Karpas-422 (cell line): ENCODE data around the gene GPR143. TPM values are rescaled to one million over a fixed set of nuclear protein-coding genes. Genes with fewer than 3 reads are reported as not detected.
A peak's percentile ranks its signal among the peaks of the same experiment; 100 is the strongest.

Source experiments
- DNase-seq: peaks from one replicate; pipeline ENCODE4 v3.0.0-alpha.2; 2015
- H2AFZ ChIP-seq: fragments of 200-600 bp; sonication (generic); 2 replicates; pipeline ENCODE4 v1.6.1; 2014; ENCODE audit warnings: antibody characterized with exemption, low read length, mixed read lengths
- H3K27ac ChIP-seq: fragments of 200-600 bp; sonication (generic); 2 replicates; pipeline ENCODE4 v1.5.1; 2014; ENCODE audit warnings: mild to moderate bottlenecking, low read length, moderate library complexity
- H3K27me3 ChIP-seq: fragments of 200-600 bp; sonication (generic); 2 replicates; pipeline ENCODE4 v1.6.1; 2014; ENCODE audit warnings: low read length, mixed read lengths
- H3K36me3 ChIP-seq: fragments of 200-600 bp; sonication (generic); 2 replicates; pipeline ENCODE4 v1.6.1; 2014; ENCODE audit warnings: low read length, mixed read lengths; ENCODE audit not compliant: insufficient read depth
- H3K4me1 ChIP-seq: fragments of 200-600 bp; sonication (generic); 2 replicates; pipeline ENCODE4 v1.6.1; 2014; ENCODE audit warnings: mild to moderate bottlenecking, low read length, mixed read lengths
- H3K4me2 ChIP-seq: fragments of 200-600 bp; sonication (generic); 2 replicates; pipeline ENCODE4 v1.6.1; 2014; ENCODE audit warnings: low read length, low read depth, mild to moderate bottlenecking; ENCODE audit not compliant: poor library complexity, severe bottlenecking
- H3K4me3 ChIP-seq: fragments of 200-600 bp; sonication (generic); 2 replicates; pipeline ENCODE4 v1.5.1; 2014; ENCODE audit warnings: mild to moderate bottlenecking, antibody characterized with exemption, low read length, mixed read lengths
- H3K79me2 ChIP-seq: fragments of 200-600 bp; sonication (generic); 2 replicates; pipeline ENCODE4 v1.6.1; 2014; ENCODE audit warnings: mild to moderate bottlenecking, low read length, mixed read lengths
- H3K9ac ChIP-seq: fragments of 200-600 bp; sonication (generic); 2 replicates; pipeline ENCODE4 v1.6.0; 2014; ENCODE audit warnings: low read length
- H3K9me2 ChIP-seq: fragments of 200-600 bp; sonication (generic), shearing (Covaris generic); replicated peaks from 2 replicates; pipeline ENCODE4 v1.6.0; 2014; ENCODE audit warnings: mild to moderate bottlenecking, low read length, moderate library complexity; ENCODE audit not compliant: insufficient read depth
- H3K9me3 ChIP-seq: fragments of 300-700, 200-600 bp; sonication (generic); 2 replicates; pipeline ENCODE4 v1.6.1; 2014; ENCODE audit warnings: low read length, mixed read lengths
- H4K20me1 ChIP-seq: fragments of 200-600 bp; sonication (generic); 2 replicates; pipeline ENCODE4 v1.6.1; 2014; ENCODE audit warnings: mild to moderate bottlenecking, antibody characterized with exemption, low read length, low read depth; ENCODE audit not compliant: insufficient read depth
- total RNA-seq: library from RNA; depleted of rRNA; stranded (reverse); fragments of >200 nt; shearing (Covaris generic); gene quantifications from 2 replicates; pipeline ENCODE4 v1.2.3, GENCODE V29; 2014; ENCODE audit warnings: low replicate concordance

The GPR143 gene
- total RNA-seq, 1 experiment from 2014 or later = not detected

DNA sequence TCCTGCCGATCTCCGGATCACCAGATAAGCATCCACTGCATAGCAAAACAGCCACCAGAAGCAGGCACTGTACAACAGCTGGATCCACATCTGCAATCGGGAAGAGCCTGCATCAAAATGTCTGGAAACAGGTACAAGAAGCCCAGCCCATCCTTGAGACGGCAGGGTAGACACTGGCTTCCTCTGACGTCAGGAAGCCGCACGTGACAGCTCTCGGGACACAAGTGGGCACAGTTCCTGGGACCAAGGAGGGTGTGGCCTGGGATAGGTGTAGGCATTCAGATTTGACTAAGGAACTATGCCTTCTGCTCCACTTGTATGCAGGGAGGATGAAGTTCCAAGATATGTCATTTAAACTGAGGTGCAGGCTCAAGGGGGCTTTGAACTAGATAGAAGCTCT, 6.3 kb downstream of the GPR143 start:
- H3K79me2 ChIP-seq = no peaks in the 10 kb centered on the region
- no peak overlapping the region for H2AFZ ChIP-seq
- no peak overlapping the region for H3K9ac ChIP-seq
- H3K4me2 ChIP-seq = no peak overlapping the region
- no peaks in the 10 kb centered on the region for H4K20me1 ChIP-seq
- no peaks in the 10 kb centered on the region for H3K27me3 ChIP-seq
- H3K27ac ChIP-seq = no peak overlapping the region
- no peak overlapping the region for H3K4me3 ChIP-seq
- no peaks in the 10 kb centered on the region for H3K36me3 ChIP-seq
- H3K9me2 ChIP-seq = no peaks in the 10 kb centered on the region
- H3K4me1 ChIP-seq = no peaks in the 10 kb centered on the region
- no peak for DNase-seq
- H3K9me3 ChIP-seq = no peaks in the 10 kb centered on the region

DNA sequence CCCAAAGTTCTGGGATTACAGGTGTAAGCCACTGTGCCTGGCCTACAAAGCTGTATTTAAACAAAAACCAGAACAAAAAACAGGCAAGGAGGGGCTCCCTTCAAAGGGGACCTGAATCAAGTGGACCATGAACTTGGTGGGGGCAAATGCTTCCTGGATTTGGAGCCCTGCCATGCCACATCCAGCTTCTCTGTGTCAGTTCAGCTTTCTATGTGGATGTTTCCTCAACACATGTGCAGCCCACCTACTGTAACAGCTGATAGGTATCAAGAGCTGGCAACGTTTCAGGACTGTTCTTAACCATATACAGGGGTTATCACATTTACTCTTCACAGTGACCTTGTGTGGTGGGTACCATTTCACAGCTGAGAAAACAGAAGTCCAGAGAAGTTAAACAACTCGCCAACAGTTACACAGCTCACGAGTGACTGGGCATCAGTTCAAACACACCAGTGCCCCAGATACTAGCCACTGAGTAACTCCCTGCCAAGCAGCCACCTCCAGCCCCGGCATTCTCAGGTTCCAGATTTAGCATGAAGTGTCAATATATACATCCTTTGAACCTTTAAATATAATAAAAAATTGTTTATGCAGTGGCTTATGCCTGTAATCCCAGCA, 7.5 kb downstream of the GPR143 start:
- no peaks in the 10 kb centered on the region for H3K36me3 ChIP-seq
- H3K9me3 ChIP-seq = no peaks in the 10 kb centered on the region
- no peak overlapping the region for H2AFZ ChIP-seq
- H3K4me2 ChIP-seq = no peak overlapping the region
- no peak overlapping the region for H3K9ac ChIP-seq
- no peak overlapping the region for H3K27ac ChIP-seq
- no peaks in the 10 kb centered on the region for H3K27me3 ChIP-seq
- DNase-seq = no peak
- H3K79me2 ChIP-seq = no peaks in the 10 kb centered on the region
- no peaks in the 10 kb centered on the region for H3K4me1 ChIP-seq
- no peak overlapping the region for H3K4me3 ChIP-seq
- H4K20me1 ChIP-seq = no peaks in the 10 kb centered on the region
- no peaks in the 10 kb centered on the region for H3K9me2 ChIP-seq

DNA sequence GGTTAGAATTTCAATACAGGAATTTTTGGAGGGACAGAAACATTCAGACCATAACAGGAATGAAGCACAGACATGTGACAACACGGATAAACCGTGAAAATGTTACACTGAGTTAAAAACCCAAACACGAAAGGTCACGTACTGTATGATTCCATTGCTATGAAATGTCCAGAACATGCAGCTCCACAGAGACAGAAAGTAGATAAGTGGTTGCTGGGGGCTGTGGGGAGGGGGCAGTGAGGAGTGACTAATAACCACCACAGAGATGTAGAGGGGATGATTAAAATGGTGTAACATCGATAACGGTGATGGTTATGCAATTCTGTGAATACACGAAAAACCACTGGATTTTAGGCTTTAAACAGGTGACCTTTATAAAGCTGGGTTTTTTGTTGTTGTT, 8.3 kb downstream of the GPR143 start:
- no peak overlapping the region for H3K27ac ChIP-seq
- no peak for DNase-seq
- no peak overlapping the region for H3K4me2 ChIP-seq
- H3K4me1 ChIP-seq = no peaks in the 10 kb centered on the region
- no peak overlapping the region for H3K4me3 ChIP-seq
- no peak overlapping the region for H3K9ac ChIP-seq
- H3K79me2 ChIP-seq = no peaks in the 10 kb centered on the region
- no peaks in the 10 kb centered on the region for H3K27me3 ChIP-seq
- no peaks in the 10 kb centered on the region for H3K9me3 ChIP-seq
- H3K36me3 ChIP-seq = no peaks in the 10 kb centered on the region
- no peaks in the 10 kb centered on the region for H4K20me1 ChIP-seq
- no peaks in the 10 kb centered on the region for H3K9me2 ChIP-seq
- H2AFZ ChIP-seq = no peak overlapping the region

DNA sequence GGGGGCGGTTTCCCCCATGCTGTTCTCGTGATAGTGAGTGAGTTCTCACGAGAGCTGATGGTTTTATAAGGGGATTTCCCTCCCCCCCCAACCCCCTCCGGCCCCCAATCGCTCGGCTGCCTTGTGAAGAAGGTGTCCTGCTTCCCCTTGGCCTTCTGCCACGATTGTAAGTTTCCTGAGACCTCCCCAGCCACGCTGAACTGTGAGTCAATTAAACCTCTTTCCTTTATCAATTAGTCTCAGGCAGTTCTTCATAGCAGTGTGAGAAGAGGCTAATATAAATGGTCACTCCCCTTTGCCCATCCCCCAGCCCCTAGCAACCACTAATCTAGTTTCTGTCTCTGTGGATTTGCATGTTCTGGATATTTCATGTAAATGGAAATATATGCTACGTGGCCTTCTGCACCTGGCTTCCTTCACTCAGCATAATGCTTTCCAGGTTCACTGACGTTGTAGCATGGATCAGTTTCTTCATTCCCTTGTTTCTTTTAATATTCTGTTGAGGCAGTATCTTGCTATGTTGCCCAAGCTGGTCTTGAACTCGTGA, 16.4 kb downstream of the GPR143 start:
- Histone ChIP-seq H3K27me3 (no peaks in the 10 kb centered on the region), H3K4me1 (peaks cover 12% of the 10 kb centered on the region), H3K9me3 (no peaks in the 10 kb centered on the region; the same call in 1 of the 2 replicates), H2AFZ (no peak overlapping the region), H3K9ac (no peak overlapping the region), H3K9me2 (no peaks in the 10 kb centered on the region), H3K79me2 (no peaks in the 10 kb centered on the region), H3K4me3 (no peak overlapping the region), H3K27ac (no peak overlapping the region), H3K36me3 (no peaks in the 10 kb centered on the region), H3K4me2 (peak overlapping the region; percentile 19), H4K20me1 (no peaks in the 10 kb centered on the region)
- DNase-seq = peak; percentile 62

DNA sequence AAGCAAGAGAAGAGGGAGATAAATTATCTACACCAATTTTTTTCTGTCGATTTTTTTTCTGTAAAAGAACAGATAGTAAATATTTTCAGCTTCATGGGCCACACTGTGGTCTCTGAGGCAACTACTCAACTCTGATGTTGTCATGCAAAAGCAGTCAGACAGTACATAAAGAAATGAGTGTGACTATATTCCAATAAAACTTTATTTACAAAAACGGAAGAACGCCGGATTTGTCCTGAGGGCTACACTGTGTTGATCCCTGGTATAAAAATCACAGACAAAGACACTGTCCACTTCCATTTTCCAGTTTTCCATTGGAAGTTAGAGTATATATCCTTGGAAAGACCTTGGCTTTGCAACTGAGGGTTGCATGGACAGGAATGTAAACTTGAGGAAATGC, 18.0 kb downstream of the GPR143 start:
- Histone ChIP-seq H3K4me1 (peaks cover 12% of the 10 kb centered on the region), H3K9me2 (no peaks in the 10 kb centered on the region), H4K20me1 (no peaks in the 10 kb centered on the region), H2AFZ (no peak overlapping the region), H3K36me3 (no peaks in the 10 kb centered on the region), H3K27me3 (no peaks in the 10 kb centered on the region), H3K27ac (no peak overlapping the region), H3K4me3 (no peak overlapping the region), H3K79me2 (no peaks in the 10 kb centered on the region), H3K4me2 (no peak overlapping the region), H3K9me3 (no peaks in the 10 kb centered on the region; the same call in 1 of the 2 replicates), H3K9ac (no peak overlapping the region)
- no peak for DNase-seq

DNA sequence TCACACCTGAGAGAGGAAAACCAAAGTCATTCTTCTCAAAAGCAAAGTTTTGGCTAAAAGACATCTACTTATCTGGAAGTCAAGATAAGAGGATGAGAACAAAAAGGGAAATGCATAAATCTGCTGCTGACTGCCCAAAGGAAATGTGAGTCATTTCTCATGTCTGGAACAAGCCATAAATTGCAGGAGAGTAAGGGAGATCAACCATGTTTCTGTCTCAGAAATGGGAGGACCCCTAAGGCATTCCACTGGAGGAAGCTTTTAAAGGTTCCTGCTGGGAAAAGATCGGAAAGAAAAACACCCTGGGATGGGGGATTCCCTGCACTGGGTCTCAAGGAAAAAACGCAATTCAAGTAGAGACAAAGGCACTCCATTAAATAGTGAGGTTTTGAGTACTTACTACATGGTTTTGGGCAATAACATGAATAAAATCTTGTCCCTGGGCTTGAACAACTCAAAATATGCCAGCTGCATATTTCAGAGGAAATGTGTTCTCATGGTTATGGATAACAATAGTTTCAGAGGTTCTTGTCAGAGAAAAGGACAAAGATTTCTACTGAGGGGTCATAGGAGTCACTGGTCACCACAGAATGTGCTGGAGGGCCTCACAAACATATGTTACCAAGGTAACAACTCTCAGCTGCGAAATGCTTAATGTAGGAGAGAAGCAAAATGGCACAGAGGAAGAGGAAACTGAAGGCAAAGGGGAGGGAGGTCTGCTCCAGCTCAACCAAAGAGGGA, 19.3 kb downstream of the GPR143 start:
- no peak overlapping the region for H3K27ac ChIP-seq
- no peak for DNase-seq
- no peak overlapping the region for H3K4me2 ChIP-seq
- no peaks in the 10 kb centered on the region for H3K36me3 ChIP-seq
- no peaks in the 10 kb centered on the region for H4K20me1 ChIP-seq
- no peaks in the 10 kb centered on the region for H3K27me3 ChIP-seq
- no peaks in the 10 kb centered on the region; the same call in 1 of the 2 replicates for H3K9me3 ChIP-seq
- no peak overlapping the region for H3K9ac ChIP-seq
- H2AFZ ChIP-seq = no peak overlapping the region
- peaks cover 12% of the 10 kb centered on the region for H3K4me1 ChIP-seq
- H3K9me2 ChIP-seq = no peaks in the 10 kb centered on the region
- no peaks in the 10 kb centered on the region for H3K79me2 ChIP-seq
- no peak overlapping the region for H3K4me3 ChIP-seq

DNA sequence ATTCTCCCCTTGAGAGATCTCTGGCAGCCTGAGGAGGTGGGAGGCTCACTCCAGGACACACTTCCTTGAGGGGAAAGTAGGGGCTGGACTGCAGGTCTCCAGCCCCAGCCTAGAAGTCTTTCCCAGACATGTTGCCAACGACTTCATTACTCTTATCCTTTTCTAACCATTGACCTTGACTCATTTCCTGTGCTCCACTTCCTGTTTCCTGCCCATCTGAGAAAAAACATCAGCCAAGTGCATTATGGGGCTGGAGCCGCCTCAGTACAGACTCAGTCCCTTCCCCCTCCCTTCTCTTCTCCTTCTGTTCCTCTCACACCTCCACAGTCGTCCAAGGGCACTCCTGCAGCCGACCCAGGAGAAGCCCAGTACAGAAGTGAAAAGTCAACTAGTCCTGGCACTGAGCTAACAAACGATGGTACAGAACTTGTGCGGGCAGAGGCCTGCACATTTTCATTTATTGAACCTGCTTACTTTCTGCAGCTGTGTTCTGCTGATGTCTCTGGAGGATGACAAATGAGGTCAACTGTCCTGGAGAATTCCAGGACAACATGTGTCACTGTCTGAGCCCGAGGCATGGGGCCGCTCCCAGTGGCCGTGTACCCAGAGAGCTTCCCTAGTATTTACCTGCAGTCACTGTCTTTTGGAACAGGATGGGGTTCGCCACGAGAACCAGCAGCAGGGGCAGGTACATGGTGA, 20.1 kb downstream of the GPR143 start:
- no peak for DNase-seq
- Histone ChIP-seq H3K27me3 (no peaks in the 10 kb centered on the region), H3K9ac (no peak overlapping the region), H2AFZ (peak overlapping the region; percentile 14; the same call in 1 of the 2 replicates), H3K4me3 (no peak overlapping the region), H3K4me2 (no peak overlapping the region), H3K27ac (no peak overlapping the region), H3K9me3 (no peaks in the 10 kb centered on the region; the same call in 1 of the 2 replicates), H3K79me2 (no peaks in the 10 kb centered on the region), H3K9me2 (no peaks in the 10 kb centered on the region), H3K4me1 (peaks cover 12% of the 10 kb centered on the region), H4K20me1 (no peaks in the 10 kb centered on the region), H3K36me3 (no peaks in the 10 kb centered on the region)

DNA sequence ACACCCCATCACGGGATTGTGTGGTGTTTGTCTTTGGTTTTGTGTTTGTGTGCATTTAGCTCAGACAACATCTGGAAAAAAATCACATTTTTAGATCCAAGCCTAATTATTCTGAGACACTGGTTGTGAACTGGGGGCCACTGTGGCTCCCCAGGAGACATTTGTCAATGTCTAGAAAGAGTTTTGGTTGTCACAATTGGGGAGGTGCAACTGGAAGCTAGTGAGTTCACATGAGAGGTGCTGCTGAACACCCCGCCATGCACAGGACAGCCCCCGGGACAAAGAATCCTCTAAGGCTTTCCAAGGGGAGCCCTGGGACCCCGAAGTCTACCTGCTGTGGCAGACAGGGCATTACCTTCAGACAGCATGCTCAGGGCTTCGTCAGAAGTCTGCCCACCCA, 26.5 kb downstream of the GPR143 start:
- H3K9me3 ChIP-seq = no peaks in the 10 kb centered on the region
- no peak overlapping the region for H3K4me3 ChIP-seq
- no peak overlapping the region for H3K27ac ChIP-seq
- DNase-seq = no peak
- no peaks in the 10 kb centered on the region for H4K20me1 ChIP-seq
- no peak overlapping the region for H3K4me2 ChIP-seq
- H3K9me2 ChIP-seq = no peaks in the 10 kb centered on the region
- no peaks in the 10 kb centered on the region for H3K79me2 ChIP-seq
- H3K36me3 ChIP-seq = no peaks in the 10 kb centered on the region
- peaks cover 6% of the 10 kb centered on the region for H3K4me1 ChIP-seq
- H2AFZ ChIP-seq = no peak overlapping the region
- no peaks in the 10 kb centered on the region for H3K27me3 ChIP-seq
- H3K9ac ChIP-seq = no peak overlapping the region
